GM12878 (cell line): ENCODE results near the gene MAGI2. TPM values are rescaled to one million over a fixed set of nuclear protein-coding genes. Genes with fewer than 3 reads are reported as not detected.

Experiments used
- ATAC-seq: fragments of 200-7000 bp; cut with Tn5 transposase; 3 replicates; pipeline ENCODE4 v1.9.1; 2020; ENCODE audit warnings: mild to moderate bottlenecking, moderate library complexity
- BruUV-seq: library from RNA; stranded (reverse); fragments of 400-500 nt; replicated peaks from 2 replicates; lab custom pipeline; 2021; lab: Mats Ljungman, UMichigan
- CTCF ChIA-PET: fragments of 300-600 bp; sonication (Branson Sonifier 250); formaldehyde crosslinking; extraction: SDS; loops from one replicate; lab custom pipeline; 2021; ENCODE audit warnings: inconsistent platforms; lab: Yijun Ruan, JAX
- POLR2A ChIA-PET: fragments of 350-600 bp; formaldehyde crosslinking; extraction: SDS; loops from one replicate; lab custom pipeline; 2021; ENCODE audit warnings: inconsistent platforms; lab: Charles Lee
- RAD21 ChIA-PET: fragments of 300-600 bp; sonication (Branson Sonifier 250); formaldehyde crosslinking; loops from one replicate; lab custom pipeline; 2023; ENCODE audit warnings: antibody characterized with exemption; ENCODE audit not compliant: unreplicated experiment; lab: Charles Lee
- SMC1A ChIA-PET: fragments of 300-600 bp; sonication (Branson Sonifier 250); formaldehyde crosslinking; loops from one replicate; lab custom pipeline; 2023; ENCODE audit not compliant: unreplicated experiment, uncharacterized antibody; lab: Charles Lee
- DNase-seq: peaks from one replicate; pipeline ENCODE4 v3.0.0-alpha.2; 2011; ENCODE audit warnings: low read depth, low spot score
- FAIRE-seq: peaks from 3 replicates; lab custom pipeline; 2011; peaks lifted over from hg19 to GRCh38; lab: Jason Lieb, UNC
- H2AFZ ChIP-seq: 2 replicates; pipeline ENCODE4 v1.6.0; 2011; ENCODE audit warnings: low read depth, low read length, control low read depth; ENCODE audit not compliant: control insufficient read depth
- H3K27ac ChIP-seq: 2 replicates; pipeline ENCODE4 v1.5.1; 2011; ENCODE audit warnings: control low read depth; ENCODE audit not compliant: control insufficient read depth, insufficient read depth
- H3K27me3 ChIP-seq, 2 experiments: replicated peaks in 1 of 2; 2 replicates each; pipeline versions ENCODE4 v1.6.0 to v1.6.1; 2011; ENCODE audit warnings: low read length in 1 of 2; ENCODE audit not compliant: control insufficient read depth in 2 of 2, insufficient read depth in 2 of 2
- H3K36me3 ChIP-seq, 2 experiments: 2 replicates each; pipeline ENCODE4 v1.5.1; 2011; ENCODE audit warnings: low read length in 1 of 2; ENCODE audit not compliant: control insufficient read depth in 2 of 2, insufficient read depth in 2 of 2
- H3K4me1 ChIP-seq: 2 replicates; pipeline ENCODE4 v1.6.1; 2011; ENCODE audit warnings: mild to moderate bottlenecking, low read length, moderate library complexity, mixed read lengths; ENCODE audit not compliant: control insufficient read depth, insufficient read depth
- H3K4me2 ChIP-seq: 2 replicates; pipeline ENCODE4 v1.6.0; 2011; ENCODE audit warnings: control low read depth; ENCODE audit not compliant: control insufficient read depth, insufficient read depth
- H3K4me3 ChIP-seq: fragments of 200-600 bp; sonication (generic); 2 replicates; pipeline ENCODE4 v1.5.1; 2016
- H3K79me2 ChIP-seq: 2 replicates; pipeline ENCODE4 v1.6.0; 2011; ENCODE audit warnings: low read length; ENCODE audit not compliant: control insufficient read depth, insufficient read depth
- H3K9ac ChIP-seq: 2 replicates; pipeline ENCODE4 v1.8.0; 2011; ENCODE audit warnings: low read length, control low read depth, mixed read lengths; ENCODE audit not compliant: control insufficient read depth, insufficient read depth
- H3K9me3 ChIP-seq: replicated peaks from 3 replicates; pipeline ENCODE4 v1.5.1; 2011; ENCODE audit warnings: mild to moderate bottlenecking, low read length; ENCODE audit not compliant: control insufficient read depth, insufficient read depth
- H4K20me1 ChIP-seq: 2 replicates; pipeline ENCODE4 v1.6.0; 2011; ENCODE audit not compliant: control insufficient read depth, insufficient read depth
- CHD2 ChIP-seq: IDR thresholded peaks from 2 replicates; pipeline ENCODE4 v1.6.1; 2011; ENCODE audit warnings: low read depth, low read length, improper control_type of control experiment, borderline replicate concordance
- HDGF ChIP-seq: fragments of 450-650 bp; IDR thresholded peaks from 2 replicates; pipeline ENCODE4 v1.6.1; 2016; ENCODE audit warnings: antibody characterized with exemption
- RAD21 ChIP-seq: IDR thresholded peaks from 2 replicates; pipeline ENCODE4 v1.6.1; 2011; ENCODE audit warnings: mild to moderate bottlenecking, low read depth, low read length, moderate library complexity; ENCODE audit not compliant: insufficient read depth
- SPI1 ChIP-seq: IDR thresholded peaks from 2 replicates; pipeline ENCODE4 v1.6.1; 2011; ENCODE audit warnings: low read depth, mild to moderate bottlenecking, low read length, moderate library complexity, borderline replicate concordance; ENCODE audit not compliant: insufficient read depth
- ZNF207 ChIP-seq: fragments of 450-650 bp; IDR thresholded peaks from 2 replicates; pipeline ENCODE4 v1.6.1; 2014; ENCODE audit warnings: antibody characterized with exemption, mild to moderate bottlenecking, borderline replicate concordance
- WGBS: methylation state at CpG from one replicate; pipeline ENCODE4 v1.1.6; 2016; ENCODE audit warnings: low lambda C conversion rate; ENCODE audit not compliant: insufficient replicate concordance, insufficient coverage; ENCODE audit errors: missing lambda C conversion rate; 5-methylcytosine and 5-hydroxymethylcytosine counted together
- in situ Hi-C: fragments of 300-500 bp; cut with MboI; formaldehyde crosslinking; loops from 9 replicates; pipeline ENCODE4 v1.14.3; 2018; ENCODE audit warnings: mixed read lengths
- intact Hi-C: fragments of 100-400 bp; cut with micrococcal nuclease; formaldehyde crosslinking; loops from one replicate; pipeline ENCODE4 v1.14.2; 2022; ENCODE audit not compliant: unreplicated experiment
- polyA plus RNA-seq, 11 experiments: library from polyadenylated mRNA; depleted of rRNA in 4 of 11; unstranded in 6 of 11; stranded (reverse) in 5 of 11; fragments of >200 nt; fragmentation: Nextera tagmentation in 4 of 11; fragmentation: Illumina TruSeq in 1 of 11; extraction: Ambion mirVana in 4 of 11; extraction: Trizol in 1 of 11; gene quantifications; 1 replicate in 1 of 11; 2 replicates in 10 of 11; pipeline versions ENCODE4 v1.2.1 to v1.2.3, GENCODE V29; 2011 to 2016; ENCODE audit warnings: inconsistent platforms in 2 of 11, missing spikeins in 2 of 11, low read depth in 1 of 11
- total RNA-seq, 4 experiments: library from RNA; depleted of rRNA in 3 of 4; stranded (reverse); fragments of >200 nt in 3 of 4; fragmentation: Illumina TruSeq in 1 of 4; extraction: Trizol in 1 of 4; gene quantifications; 2 replicates each; pipeline versions ENCODE4 v1.2.1 to v1.2.3, GENCODE V29; 2013 to 2021
- TF ChIP-seq, protein P1 (sequence below), 3 experiments: IDR thresholded peaks in 2 of 3; conservative IDR thresholded peaks in 1 of 3; 2 replicates each; pipeline ENCODE4 v1.5.1; 2011; ENCODE audit warnings: low read depth in 3 of 3, low read length in 3 of 3, mild to moderate bottlenecking in 3 of 3, control low read depth in 2 of 3, moderate library complexity in 2 of 3, inconsistent platforms in 1 of 3, mixed read lengths in 1 of 3; ENCODE audit not compliant: control insufficient read depth in 2 of 3, insufficient read depth in 1 of 3; ENCODE audit errors: extremely low read depth in 1 of 3

The MAGI2 gene
- total and polyA plus RNA-seq, 10 of the 15 experiments (the other 5 are each of a cell fraction or from before 2014, with no cell fraction given), result 0.01 to 0.31 (median 0.05) TPM; not detected in 2

GRCh38 chr7:79272066-79272669 is 181.3 kb downstream of the MAGI2 start:
- Histone ChIP-seq H3K79me2 (no peaks in the 10 kb centered on the region), H4K20me1 (no peaks in the 10 kb centered on the region), H3K9ac (no peak overlapping the region), H3K4me2 (no peak overlapping the region), H2AFZ (no peak overlapping the region), H3K27ac (no peak overlapping the region), H3K36me3 (no peaks in the 10 kb centered on the region), H3K27me3 (no peaks in the 10 kb centered on the region), H3K4me1 (no peaks in the 10 kb centered on the region), H3K4me3 (no peak overlapping the region), H3K9me3 (no peaks in the 10 kb centered on the region)
- 9% methylated on average over 4 of the region's 4 CpGs for WGBS
- DNase-seq (no peak), FAIRE-seq (no peak), ATAC-seq (peak; percentile 70)
- ChIA-PET POLR2A (no interaction called here), CTCF (interaction anchor here (3.1 kb wide), 1 partner anchor 10 kb away, joined by 10 read pairs; no protein-coding TSS in a partner anchor), RAD21 (interaction anchor here (0.6 kb wide), 1 partner anchor 1375 kb away, joined by 3 read pairs; no protein-coding TSS in a partner anchor), SMC1A (no interaction called here)
- no TSS peak for BruUV-seq
- in situ Hi-C loops (no loop called here), intact Hi-C loops (no loop called here)
- TF ChIP-seq, protein P1, sequence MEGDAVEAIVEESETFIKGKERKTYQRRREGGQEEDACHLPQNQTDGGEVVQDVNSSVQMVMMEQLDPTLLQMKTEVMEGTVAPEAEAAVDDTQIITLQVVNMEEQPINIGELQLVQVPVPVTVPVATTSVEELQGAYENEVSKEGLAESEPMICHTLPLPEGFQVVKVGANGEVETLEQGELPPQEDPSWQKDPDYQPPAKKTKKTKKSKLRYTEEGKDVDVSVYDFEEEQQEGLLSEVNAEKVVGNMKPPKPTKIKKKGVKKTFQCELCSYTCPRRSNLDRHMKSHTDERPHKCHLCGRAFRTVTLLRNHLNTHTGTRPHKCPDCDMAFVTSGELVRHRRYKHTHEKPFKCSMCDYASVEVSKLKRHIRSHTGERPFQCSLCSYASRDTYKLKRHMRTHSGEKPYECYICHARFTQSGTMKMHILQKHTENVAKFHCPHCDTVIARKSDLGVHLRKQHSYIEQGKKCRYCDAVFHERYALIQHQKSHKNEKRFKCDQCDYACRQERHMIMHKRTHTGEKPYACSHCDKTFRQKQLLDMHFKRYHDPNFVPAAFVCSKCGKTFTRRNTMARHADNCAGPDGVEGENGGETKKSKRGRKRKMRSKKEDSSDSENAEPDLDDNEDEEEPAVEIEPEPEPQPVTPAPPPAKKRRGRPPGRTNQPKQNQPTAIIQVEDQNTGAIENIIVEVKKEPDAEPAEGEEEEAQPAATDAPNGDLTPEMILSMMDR (IDR thresholded peaks at IDR 0.05 in 2 of 3, conservative IDR thresholded peaks at IDR 0.05 in 1 of 3; ENCODE audit: control insufficient read depth in 2 of 3, extremely low read depth in 1 of 3, insufficient read depth in 1 of 3, low read depth in 3 of 3, low read length in 3 of 3), result peak; percentile 33 to 47 (median 42); a peak in 4 of 6 replicates
- TF ChIP-seq HDGF (no peak), SPI1 (no peak), ZNF207 (no peak), RAD21 (peak; percentile 33; the same call in 1 of the 2 replicates), CHD2 (no peak)
